GM21367 (cell line): ENCODE results near the gene ACOXL.

ENCODE experiments used
- ATAC-seq: cut with Tn5 transposase; IDR thresholded peaks from one replicate; pipeline ENCODE4 v1.9.1; 2021; ENCODE audit not compliant: unreplicated experiment

The ACOXL gene

DNA sequence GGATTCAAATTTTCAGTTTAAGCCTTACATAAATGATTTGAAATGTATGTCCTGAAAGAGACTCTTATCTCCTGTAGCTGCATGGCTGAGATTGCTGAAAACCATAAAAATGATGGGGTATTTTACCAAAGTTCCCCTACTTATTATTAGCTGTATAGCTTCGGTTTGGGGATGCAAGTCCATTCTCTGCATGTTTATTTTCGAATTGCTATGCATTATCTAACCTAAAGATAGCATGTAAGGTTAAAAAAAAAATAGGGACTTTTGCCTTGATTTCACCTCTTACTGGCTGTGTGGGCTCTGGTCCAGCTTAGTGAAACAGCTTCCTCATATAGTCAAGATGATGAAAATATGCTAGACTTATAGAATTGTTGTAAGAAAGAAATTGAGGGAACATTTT lies 14.0 kb upstream of the ACOXL start:
- ATAC-seq, result no peak

DNA sequence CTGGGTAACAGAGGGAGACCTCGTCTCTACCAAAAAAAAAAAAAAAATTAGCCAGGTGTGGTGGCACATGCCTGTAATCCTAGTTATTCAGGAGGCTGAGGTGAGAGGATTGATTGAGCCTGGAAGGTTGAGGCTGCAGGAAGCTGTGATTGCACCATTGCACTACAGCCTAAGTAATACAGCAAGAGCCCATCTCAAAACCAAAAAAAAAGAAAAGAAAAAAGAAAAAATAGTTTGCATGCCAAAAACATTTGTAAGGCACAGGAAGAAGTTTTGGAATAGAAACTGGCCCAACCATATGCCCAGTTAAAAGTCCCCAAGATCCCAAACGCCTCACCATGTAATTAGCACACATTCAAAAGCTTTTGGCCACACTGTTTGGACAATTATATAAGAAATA lies 13.4 kb upstream of the ACOXL start:
- ATAC-seq, result no peak

DNA sequence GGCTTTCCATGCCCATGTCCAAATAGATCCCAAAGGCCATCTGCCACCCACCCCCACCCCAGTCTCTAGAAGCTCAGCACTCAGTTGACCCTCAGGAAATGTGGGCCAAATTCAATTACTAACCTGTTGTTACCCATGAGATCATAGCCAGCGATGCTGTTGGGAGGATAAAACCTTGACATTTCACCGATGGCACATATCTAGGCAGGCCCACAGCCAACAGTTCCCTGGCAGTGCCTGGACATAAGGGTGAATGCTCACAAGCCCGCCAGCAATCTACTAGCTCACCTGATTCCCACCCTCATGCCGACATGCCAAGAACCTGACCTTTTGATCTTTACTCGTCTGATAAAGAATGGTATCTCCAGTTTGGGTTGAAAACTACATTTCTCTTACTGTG lies 11.8 kb upstream of the ACOXL start:
- ATAC-seq, result no peak

DNA sequence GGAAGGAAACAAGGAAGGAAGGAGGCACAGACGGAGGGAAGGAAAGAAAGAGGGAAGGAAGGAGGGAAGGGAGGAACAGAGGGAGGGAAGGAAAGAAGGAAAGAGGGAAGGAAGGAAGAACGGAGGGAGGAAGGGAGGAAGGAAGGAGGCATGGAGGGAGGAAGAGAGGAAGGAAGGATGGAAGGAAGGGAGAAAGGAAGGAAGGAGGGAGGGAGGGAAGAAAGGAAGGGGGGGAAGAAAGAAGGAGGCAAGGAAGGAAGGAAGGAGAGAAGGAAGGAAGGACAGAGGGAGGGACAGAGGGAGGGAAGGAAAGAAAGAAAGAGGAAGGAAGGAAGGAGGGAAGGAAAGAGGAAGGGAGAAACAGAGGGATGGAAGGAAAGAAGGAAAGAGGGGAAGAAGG lies 7.6 kb upstream of the ACOXL start:
- no peak for ATAC-seq

DNA sequence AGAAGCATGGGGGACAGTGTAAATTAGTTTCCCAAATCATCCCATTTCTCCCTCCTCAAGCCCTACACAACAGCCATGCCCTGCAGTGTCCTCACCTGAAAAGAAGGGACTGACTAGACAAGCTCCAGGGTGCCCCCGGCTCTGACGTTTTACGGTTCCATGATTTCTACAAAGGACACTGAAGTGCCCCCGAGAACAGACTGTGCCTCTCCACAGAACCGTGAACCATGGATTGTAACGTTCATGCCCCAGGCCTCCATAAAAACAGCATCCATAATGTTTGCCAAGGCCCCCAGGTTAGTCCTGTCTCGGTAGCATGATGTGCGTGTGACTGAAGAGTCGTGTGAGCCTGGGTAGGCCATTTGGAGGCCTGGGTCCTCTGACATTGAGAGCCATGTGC lies 7.0 kb upstream of the ACOXL start:
- no peak for ATAC-seq

DNA sequence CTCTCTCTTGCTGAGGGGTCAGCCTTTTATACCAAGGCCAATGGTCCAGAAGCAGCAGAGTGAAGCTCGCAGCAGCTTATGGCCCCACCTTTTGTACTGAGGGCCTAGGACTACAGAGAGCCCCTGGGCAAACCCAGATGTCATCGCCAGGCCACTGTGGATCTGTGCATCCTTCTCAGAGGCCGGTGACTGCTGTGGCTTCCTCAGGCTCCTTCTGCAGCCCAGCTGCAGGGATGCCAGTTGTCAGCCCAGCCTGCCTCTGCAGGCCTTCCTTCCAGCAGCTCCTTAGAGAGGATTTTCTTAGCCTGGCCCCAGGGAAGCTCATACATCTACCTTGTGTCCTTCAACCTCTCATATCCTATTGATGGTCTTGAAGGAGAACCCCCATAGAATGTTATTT lies 6.5 kb upstream of the ACOXL start:
- no peak for ATAC-seq

DNA sequence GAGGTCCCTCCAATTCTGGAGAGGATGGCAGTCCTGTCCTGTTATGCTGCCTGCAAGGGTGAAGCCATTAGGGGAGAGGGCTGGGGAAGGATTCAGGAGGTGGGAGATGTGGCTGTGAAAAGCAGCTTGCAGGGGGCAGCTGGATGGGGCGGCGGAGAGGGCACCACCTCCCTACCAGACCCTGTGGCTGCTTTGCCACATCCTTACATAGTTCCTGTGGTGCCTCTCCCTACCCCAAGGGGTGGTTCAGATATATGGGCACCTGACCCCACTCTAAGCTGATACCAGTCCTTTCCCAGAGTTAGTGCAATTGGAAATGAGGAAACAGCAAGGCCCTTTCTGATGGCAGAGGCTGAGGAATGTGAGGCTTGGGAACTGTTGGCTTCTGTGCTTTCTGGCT lies 6.1 kb upstream of the ACOXL start:
- ATAC-seq, result no peak

DNA sequence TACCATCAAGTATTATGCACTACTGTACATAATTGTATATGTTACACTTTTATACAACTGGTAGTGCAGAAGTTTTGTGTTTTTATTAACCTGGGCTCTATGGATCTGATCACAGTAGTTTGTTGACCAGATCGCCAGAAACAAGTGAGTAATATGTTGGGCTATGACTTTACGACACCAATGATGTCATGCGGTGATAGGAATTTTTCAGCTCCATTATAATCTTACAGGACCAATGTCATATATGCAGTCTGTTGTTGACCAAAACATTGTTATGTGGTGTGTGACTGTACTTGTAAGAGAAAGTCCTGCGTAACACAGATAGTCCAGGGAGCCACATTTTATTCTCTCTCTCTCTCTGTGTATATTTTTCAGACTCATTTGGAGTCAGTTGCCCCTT lies 4.5 kb upstream of the ACOXL start:
- ATAC-seq, result no peak

DNA sequence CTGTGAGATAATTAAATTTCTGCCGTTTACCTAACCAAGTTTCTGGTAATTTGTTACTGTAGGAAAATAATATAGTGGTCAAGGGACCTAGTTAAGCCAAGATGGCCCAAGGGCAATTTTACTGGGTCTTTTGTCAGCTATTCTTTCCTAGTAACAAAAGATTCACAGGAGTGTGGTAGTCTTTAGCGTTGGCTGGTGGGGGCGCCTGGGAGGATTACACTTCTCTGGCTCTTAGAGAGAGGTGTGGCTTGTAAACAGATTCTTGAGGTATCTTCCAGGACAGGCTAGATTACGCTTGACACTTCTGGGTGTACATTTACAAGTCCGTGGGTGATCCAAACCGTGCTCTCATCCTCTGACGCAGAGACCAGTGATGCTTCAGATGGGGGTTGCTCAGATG lies 3.3 kb upstream of the ACOXL start:
- ATAC-seq, result no peak

DNA sequence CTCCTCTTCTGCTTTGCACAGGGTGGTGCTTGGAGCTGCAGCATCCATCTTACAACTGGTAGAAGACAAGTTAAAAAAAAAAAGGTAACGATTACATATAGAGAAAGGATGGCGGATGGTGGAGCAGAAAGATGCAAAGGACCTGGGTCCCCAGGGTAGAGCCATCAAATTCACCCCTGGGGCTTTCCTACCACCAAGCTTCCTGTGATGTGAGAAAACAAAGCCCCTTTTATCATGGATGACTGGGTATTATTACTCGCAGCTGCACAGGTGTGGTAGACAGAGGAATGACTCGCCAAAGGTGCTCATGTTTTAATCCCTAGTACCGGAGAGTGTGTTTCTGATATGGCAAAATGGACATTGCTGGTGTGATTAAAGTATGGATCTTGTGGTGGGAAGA lies 1.3 kb upstream of the ACOXL start:
- ATAC-seq, result no peak

DNA sequence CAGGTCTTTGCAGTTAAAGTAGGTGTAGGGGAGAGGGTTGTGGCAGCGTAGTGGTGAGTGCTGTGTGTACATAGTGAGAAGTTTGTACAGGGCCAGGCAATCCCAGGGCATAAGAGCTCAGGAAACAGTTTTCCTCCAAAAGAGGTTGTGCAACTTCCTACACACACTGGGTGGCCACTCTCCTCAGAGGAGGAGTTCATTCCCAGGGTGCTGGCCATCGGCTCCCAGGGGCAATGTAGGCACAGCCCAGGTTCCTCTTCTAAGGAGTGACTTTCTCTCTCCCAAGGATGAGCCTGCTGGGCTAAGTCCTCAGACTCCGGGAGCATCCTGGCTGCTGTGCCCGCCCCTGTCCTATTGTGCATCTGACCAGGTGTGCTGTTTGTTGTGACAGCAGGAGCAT lies 3.0 kb downstream of the ACOXL start:
- ATAC-seq, result no peak

DNA sequence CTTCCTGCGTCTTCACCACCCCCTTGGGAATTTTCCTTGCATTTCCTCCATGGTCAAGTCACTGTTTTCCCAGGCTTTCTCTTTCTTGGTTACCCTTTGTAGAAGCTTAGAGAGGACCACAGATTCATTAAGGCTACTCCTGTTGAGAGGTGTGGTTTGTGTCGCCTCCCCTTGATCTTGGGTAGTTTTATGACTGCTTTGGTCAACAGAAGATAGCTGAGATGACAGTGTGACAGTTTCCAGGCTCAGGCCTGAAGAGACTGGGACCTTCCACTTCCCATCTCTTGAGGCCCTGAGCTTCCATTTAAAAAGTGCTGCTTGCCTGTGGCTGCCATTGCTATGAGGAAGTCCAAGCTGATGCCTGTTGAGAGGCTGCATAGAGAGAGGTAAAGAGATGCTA lies 5.4 kb downstream of the ACOXL start:
- ATAC-seq, result no peak

DNA sequence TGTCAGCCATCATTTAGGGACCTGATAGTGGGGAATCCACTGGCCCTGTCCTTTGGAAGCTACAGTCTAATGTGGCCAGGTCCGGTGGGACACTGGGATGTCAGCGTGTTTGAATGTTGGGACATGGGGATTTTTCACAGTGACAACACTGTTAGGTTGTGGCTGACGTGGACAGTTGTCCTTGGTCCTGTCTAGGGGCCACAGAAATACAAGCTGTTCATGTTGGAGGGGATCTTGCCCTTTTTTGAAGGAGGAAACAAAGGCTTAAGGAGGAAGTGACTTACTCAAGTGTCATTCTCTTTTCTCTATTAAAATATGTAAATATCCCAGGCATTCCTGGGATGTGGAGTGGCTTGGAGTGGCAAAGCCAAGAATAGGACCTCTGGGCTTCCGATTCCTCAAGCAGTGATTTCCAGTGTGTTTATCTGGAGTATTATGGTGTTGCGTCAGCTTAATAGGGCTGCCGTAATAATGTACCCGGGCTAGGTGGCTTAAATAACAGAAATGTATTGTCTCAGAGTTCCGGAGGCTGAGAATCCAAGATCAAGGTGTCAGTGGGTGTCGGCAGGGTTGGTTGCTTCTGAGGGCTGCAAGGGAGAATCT lies 8.5 kb downstream of the ACOXL start:
- no peak for ATAC-seq

DNA sequence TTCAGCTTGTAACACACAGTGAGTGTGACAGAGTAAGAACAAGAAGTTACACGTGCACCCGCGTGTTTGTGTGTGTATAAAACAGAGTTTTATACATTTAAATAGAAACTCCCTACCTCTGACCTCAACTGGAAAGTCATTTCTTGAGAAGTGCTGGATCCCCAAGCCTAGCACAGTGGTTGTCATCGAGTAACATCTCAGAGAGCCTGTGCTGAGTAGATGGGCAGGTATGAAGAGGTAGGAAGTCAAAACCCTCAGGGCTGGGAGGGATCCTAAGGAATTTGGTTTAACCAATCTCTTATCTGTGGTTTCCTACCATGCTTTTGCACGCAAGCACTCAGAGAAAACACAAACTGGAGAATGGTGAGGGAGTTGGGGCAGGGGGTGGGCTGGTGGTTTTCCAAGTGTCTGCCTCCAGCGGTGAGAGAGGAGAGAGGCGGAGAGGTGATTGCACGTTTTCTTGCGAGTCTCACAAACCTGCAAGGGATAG lies 9.2 kb downstream of the ACOXL start:
- no peak for ATAC-seq

DNA sequence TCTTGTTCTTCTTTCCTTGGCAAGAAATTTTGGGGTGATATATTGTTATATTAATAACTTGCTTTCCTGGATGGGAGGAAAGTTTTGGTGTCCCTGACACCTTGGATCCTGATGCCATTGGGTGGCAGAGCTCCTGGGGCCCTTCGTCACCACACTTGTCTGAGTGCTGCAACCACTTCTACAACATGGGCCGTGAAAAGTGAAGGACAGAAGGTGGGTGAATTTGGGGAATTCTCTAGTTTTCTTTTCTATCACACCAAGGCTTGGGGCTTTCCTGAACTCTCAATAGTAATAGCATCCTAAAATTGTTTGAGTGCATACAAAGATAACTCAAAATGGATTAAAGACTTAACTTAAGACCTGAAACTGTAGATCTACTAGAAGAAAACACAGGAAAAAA lies 10.0 kb downstream of the ACOXL start:
- no peak for ATAC-seq

DNA sequence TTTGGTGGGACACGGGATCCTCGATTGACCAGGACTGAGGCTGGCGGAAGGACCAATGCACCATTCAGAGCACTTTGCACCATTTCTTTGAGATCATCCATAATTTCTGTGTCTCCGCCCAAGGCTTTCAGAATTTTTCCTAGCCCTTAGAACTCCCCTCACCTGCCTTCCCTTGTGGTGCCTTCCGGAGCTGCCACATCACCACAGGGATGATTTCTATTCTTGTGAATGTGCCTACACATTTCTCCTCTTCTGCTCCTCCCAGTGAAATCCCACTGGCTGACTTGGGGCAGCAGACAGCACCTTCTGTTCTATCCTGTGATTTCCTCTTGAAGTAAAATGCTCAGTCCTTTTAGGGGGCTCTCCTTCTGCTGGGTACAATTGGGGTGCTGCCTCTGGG lies 11.2 kb downstream of the ACOXL start:
- ATAC-seq, result no peak

DNA sequence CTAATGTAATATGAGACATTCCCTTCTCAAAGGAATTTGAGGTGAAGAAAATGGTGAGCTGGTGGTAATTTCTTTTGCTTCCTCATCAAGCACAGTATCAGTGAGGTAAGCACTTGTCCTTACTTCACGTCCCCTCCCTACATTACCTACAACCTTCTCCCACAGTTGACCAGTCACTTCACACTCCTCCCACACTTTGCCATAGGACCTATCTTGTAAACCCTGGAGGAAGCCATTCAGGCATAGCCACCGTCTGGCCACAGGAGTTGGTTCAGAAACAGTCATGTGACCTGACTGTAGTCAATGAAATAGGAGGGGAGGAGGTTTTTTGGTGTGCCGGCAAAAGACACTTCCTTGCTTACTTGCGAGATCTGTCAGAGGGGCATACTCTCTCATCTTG lies 12.1 kb downstream of the ACOXL start:
- ATAC-seq, result no peak

DNA sequence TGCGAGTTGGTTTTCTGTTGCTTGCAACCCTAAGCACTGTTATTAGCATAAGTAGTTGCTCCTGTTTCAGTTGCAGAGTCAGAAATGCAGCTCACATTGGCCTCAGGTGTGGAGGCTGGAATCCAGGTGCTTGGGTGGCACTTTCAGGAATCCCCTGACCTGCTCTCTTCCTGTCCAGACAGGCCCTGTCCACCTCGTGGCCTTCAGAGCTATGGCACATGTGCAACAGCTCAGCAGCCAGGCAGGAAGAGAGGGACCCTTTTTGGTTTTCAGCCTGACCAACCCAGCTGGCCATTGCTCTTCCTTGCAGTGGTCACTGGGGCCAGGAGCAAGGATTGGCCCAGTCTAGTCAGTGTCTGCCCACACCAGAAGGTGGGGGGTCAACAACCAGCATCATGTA lies 12.7 kb downstream of the ACOXL start:
- no peak for ATAC-seq

DNA sequence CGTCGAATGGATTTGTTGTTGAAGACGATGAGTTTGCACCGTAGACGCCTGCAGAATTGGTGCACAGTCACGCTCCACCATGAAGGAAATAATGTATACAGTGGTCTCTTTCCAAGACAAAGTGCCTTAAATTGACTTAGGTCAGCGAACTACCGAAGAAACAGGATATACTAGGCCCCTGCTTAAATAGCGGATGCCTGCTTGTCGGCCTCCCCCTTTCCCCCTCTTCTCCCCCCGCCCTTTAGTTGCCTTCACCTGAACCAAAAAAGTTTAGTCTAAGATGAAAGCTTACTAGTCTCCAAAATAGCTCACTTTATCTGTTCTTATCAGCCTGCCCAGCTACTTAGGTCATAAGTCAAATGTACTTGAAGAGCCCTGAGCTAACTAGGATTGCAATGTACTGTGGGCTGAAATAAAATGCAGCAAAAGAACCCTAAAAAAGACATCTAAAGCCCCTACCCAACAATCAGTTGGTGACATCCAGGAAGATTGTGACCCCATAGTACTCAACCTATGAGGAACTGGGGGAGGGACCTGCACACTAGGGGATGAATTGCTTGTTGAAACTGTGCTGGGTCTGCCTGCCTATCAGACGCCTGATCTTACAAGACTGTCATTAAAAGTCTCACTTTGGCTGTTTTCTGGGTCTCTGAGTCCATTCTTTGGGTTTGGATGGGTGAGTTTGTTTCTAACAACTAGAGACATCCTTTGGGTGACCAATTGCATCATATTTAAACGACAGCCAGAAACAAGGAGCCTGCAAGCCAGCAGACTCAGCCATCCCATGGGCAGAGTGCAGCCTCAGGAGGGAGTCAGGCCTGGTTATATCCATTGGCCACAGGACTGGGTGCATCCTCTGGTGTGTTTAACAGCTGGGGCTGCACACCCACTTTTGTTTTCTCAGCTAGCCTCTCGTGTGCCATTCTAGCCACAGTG lies 14.5 kb downstream of the ACOXL start:
- no peak for ATAC-seq

DNA sequence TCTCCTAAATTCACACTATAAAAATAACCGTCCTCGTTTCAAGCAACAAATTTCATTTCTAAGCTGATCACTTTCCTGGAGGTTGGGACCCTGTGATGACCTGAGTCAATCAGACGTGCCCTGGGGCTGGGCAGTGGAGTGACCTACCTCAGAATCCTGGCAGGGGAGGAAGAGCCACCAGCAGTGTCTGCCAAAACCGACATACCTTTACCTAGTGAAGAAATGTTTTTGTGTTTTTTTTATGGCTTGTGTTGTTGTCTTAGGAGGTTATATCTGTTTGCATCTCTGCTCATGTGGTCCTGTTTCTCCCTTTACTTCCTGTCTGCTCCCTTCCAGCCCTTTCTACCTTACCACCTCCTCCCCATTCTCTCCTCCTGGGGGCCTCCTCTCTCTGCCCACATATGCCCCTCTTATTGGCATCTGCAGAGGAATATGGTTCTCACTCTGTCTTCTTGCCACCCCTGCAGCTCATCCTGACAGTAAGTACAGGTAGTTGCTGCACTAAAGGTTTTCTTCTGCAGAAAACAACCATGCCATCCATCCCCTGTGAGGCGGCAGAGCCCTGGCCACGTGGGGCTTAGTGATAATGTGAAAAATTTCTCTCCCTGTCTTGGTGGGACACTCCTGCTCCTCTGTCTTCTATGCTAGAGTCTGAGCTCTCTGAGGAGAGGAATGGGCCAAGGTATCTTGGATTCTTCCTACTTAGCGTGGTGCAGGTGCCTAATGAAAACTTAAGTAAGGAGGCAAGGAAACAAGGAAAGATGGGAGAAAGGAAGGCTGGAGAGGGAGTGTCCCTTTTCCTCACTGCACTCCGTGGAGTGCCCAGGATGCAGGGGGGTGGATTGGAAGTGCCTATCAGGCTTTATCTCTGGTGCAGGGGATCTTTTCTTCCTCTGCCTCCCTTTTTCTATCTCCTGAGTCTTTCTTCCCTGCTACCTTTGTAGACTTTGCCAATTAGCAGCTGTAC lies 15.4 kb downstream of the ACOXL start:
- ATAC-seq, result no peak

DNA sequence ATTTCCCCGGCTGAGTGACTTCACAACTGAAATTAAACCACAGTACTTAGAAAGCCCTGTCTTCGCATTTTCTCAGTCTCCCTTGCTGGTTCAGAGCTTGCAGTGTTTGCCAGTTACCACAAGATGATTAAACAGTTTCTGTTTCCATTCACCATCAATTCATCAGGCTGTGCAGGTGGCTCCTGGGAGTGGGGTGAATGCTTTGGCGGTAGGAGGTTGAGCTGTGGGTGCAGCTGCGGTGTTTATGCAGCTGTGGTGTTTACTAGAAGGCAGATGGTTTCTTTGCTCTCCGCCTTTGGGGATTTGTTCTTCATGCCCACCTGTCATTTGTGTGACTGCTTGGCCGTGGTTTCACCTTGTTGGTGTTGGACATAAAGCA lies 16.1 kb downstream of the ACOXL start:
- peak; percentile 95 for ATAC-seq
